Thymus (tissue), 11 donors: ENCODE results near the gene KLF2. TPM values are rescaled to one million over a fixed set of nuclear protein-coding genes. Genes with fewer than 3 reads are reported as not detected.

Source experiments
- DNase-seq, 9 donors: peaks; one replicate each; pipeline ENCODE4 v3.0.0-alpha.2; 2013; ENCODE audit warnings: low spot score in 9 of 9, low read depth in 6 of 9, missing footprints in 1 of 9
- H3K27ac ChIP-seq, 2 donors: one replicate each; pipeline ENCODE4 v1.5.1; 2013; ENCODE audit warnings: control low read depth in 1 of 2, low read depth in 1 of 2, low read length in 1 of 2, mild to moderate bottlenecking in 1 of 2, moderate library complexity in 1 of 2
- H3K27me3 ChIP-seq, 2 donors: one replicate each; pipeline ENCODE4 v1.5.1; 2013; ENCODE audit warnings: low read length in 1 of 2; ENCODE audit not compliant: control insufficient read depth in 2 of 2, insufficient read depth in 1 of 2
- H3K36me3 ChIP-seq, 2 donors: one replicate each; pipeline ENCODE4 v1.5.1; 2013; ENCODE audit warnings: low read length in 1 of 2, mild to moderate bottlenecking in 1 of 2, moderate library complexity in 1 of 2; ENCODE audit not compliant: control insufficient read depth in 2 of 2, insufficient read depth in 2 of 2
- H3K4me1 ChIP-seq, 2 donors: one replicate each; pipeline ENCODE4 v1.5.1; 2013; ENCODE audit warnings: low read length in 2 of 2; ENCODE audit not compliant: control insufficient read depth in 2 of 2, insufficient read depth in 2 of 2
- H3K4me3 ChIP-seq, 2 donors: one replicate each; pipeline ENCODE4 v1.5.1; 2013; ENCODE audit warnings: low read length in 2 of 2, control low read depth in 1 of 2, mild to moderate bottlenecking in 1 of 2
- H3K9me3 ChIP-seq, 2 donors: one replicate each; pipeline ENCODE4 v1.5.1; 2013; ENCODE audit warnings: low read length in 1 of 2, mild to moderate bottlenecking in 1 of 2; ENCODE audit not compliant: control insufficient read depth in 2 of 2, insufficient read depth in 1 of 2
- WGBS: extraction: QIAGEN DNeasy Blood & Tissue Kit; methylation state at CpG from one replicate; pipeline ENCODE4 v1.1.7; 2013; 5-methylcytosine and 5-hydroxymethylcytosine counted together
- polyA plus RNA-seq: library from polyadenylated mRNA; stranded (reverse); fragments of 200-250 nt; gene quantifications from one replicate; pipeline ENCODE4 v1.2.3, GENCODE V29; 2013
- total RNA-seq: library from RNA; stranded (reverse); fragments of 120-200 nt; gene quantifications from one replicate; pipeline ENCODE4 v1.2.4, GENCODE V29; 2013
- donor health status: healthy.

KLF2 gene
- total and polyA plus RNA-seq, 2 donors: 5.1 to 16.5 TPM

- H3K4me3 ChIP-seq: no peak overlapping the region
- H3K27me3 ChIP-seq: no peaks in the 10 kb centered on the region
- 92% methylated on average over 13 of the region's 13 CpGs for WGBS
- H3K36me3 ChIP-seq: peaks cover 0 to 2% of the 10 kb centered on the region in 2 donors
- H3K4me1 ChIP-seq: no peaks in the 10 kb centered on the region
- DNase-seq: no peak
- H3K9me3 ChIP-seq: no peaks in the 10 kb centered on the region
- no peak overlapping the region for H3K27ac ChIP-seq
Observed at GRCh38 chr19:16349551-16350152, 25.0 kb downstream of the KLF2 start.

DNA sequence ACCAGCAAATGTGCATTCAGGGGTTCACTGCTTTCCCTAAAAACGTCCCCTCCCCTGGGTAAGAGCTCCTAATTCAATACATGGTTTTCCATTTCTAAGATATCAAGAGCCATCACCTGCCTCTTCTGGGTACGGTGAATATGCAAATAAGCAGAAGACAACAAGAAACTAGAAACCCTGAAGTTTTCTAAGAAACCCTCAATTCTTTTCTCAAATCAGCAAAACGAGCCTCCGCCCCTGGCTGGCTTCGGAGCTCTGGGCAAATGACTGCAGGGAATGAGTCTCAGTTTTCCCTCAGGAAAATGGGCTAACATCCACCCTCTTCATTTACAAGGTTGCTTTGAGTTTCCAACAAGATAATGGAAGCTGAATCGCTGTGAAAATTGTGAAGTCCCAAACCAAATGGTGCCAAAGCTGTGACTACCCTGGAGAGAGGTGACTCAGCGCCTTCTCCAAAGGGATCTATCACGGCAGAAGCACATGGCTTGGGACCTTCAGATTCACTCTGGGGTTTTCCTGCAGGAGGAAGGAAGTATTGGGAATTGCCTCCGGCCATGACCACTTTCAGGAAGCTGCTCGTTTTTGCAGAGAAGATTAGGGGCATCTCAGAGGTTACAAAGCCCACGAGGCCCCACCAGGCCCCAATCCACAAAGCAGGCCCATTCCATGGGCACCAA lies 26.6 kb downstream of the KLF2 start:
- H3K9me3 ChIP-seq: no peaks in the 10 kb centered on the region
- peaks cover 3 to 9% of the 10 kb centered on the region in 2 donors for H3K4me1 ChIP-seq
- no peaks in the 10 kb centered on the region for H3K27me3 ChIP-seq
- H3K27ac ChIP-seq: no peak overlapping the region
- no peak for DNase-seq
- H3K36me3 ChIP-seq: peaks cover 5 to 9% of the 10 kb centered on the region in 2 donors
- no peak overlapping the region for H3K4me3 ChIP-seq
- WGBS: 73% methylated on average over 11 of the region's 11 CpGs

DNA sequence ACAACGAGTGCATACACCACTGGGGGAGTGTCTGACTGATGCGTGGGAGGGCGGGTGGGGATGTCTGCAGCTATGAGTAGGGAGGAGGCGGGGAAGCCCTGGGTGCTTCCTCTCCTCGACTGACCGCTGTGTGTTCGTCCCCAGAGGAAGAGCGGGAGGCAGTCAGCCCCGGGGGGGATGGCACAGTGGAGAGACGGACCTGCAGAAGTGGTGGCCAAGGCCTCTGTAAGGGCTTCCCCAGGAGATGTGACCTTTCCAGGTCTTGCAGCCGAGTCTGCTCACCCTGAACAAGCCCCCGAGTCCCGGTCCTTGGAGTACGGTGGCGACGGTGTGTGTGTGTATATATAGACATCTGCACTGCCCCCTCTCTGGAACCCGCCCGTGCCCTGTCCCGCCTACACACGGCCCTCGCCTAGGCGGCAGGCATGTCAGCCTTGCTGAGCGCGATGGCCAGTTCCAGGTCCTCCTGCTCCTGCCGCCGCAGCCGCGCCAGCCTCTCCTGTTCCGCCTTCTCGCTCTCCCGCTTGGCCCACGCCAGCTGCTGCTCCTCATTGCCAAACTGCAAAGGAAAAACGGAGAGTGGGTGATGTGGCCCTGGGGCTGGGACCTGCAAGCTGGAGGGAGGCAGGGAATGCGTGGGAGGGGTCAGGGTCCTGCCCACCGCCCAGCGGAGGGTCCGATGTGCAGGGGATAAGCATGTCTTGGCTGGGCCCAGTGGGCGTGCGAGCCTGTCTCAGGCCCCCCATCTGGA lies 30.8 kb downstream of the KLF2 start:
- DNase-seq: no peak
- Histone ChIP-seq H3K27me3 (no peaks in the 10 kb centered on the region), H3K4me3 (no peak overlapping the region), H3K27ac (no peak overlapping the region), H3K9me3 (peaks cover 0 to 2% of the 10 kb centered on the region in 2 donors), H3K4me1 (peaks cover 3 to 26% of the 10 kb centered on the region in 2 donors), H3K36me3 (peaks cover 5 to 17% of the 10 kb centered on the region in 2 donors)
- 95% methylated on average over 39 of the region's 39 CpGs for WGBS

GRCh38 chr19:16358456-16358855 lies 33.8 kb downstream of the KLF2 start:
- no peak overlapping the region for H3K4me3 ChIP-seq
- 98% methylated on average over 15 of the region's 15 CpGs for WGBS
- no peak overlapping the region for H3K27ac ChIP-seq

DNA sequence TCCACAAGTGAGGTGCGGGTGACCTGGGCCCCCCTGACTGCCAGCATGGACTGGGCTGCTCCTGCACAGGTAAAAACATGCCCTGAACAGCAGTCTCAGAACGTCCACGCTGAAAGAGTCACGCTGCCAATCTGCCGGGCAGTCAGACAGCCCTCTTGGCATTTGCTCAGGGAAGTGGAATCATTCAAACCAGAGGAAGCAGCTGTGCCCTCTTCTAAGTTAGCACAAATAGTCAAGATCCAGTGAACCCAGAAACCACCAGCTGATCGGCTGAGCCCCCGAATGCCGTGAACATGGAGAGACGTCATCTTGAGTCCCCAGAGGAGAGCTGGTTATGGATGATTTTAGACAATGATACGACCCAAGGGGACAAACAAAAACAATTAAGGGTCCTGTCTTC lies 34.4 kb downstream of the KLF2 start:
- H3K27me3 ChIP-seq: no peaks in the 10 kb centered on the region

More at GRCh38 chr19:16358456-16358855, 33.8 kb downstream of the KLF2 start:
- peaks cover 5 to 22% of the 10 kb centered on the region in 2 donors for H3K36me3 ChIP-seq
- DNase-seq: no peak
- H3K9me3 ChIP-seq: peaks cover 0 to 2% of the 10 kb centered on the region in 2 donors
- no peaks in the 10 kb centered on the region for H3K27me3 ChIP-seq
- H3K4me1 ChIP-seq: peaks cover 7 to 43% of the 10 kb centered on the region in 2 donors

GRCh38 chr19:16359964-16360363 lies 35.3 kb downstream of the KLF2 start:
- Histone ChIP-seq H3K27ac (no peak overlapping the region), H3K4me1 (peaks cover 9 to 58% of the 10 kb centered on the region in 2 donors), H3K36me3 (peaks cover 5 to 22% of the 10 kb centered on the region in 2 donors), H3K27me3 (no peaks in the 10 kb centered on the region), H3K9me3 (peaks cover 0 to 2% of the 10 kb centered on the region in 2 donors), H3K4me3 (no peak overlapping the region)
- WGBS: 97% methylated on average over 6 of the region's 6 CpGs
- DNase-seq: no peak

More for the DNA sequence above, 34.4 kb downstream of the KLF2 start:
- Histone ChIP-seq H3K9me3 (peaks cover 0 to 2% of the 10 kb centered on the region in 2 donors), H3K36me3 (peaks cover 5 to 22% of the 10 kb centered on the region in 2 donors), H3K4me1 (peaks cover 9 to 49% of the 10 kb centered on the region in 2 donors), H3K27ac (no peak overlapping the region), H3K4me3 (no peak overlapping the region)
- DNase-seq: no peak
- WGBS: 74% methylated on average over 10 of the region's 10 CpGs

DNA sequence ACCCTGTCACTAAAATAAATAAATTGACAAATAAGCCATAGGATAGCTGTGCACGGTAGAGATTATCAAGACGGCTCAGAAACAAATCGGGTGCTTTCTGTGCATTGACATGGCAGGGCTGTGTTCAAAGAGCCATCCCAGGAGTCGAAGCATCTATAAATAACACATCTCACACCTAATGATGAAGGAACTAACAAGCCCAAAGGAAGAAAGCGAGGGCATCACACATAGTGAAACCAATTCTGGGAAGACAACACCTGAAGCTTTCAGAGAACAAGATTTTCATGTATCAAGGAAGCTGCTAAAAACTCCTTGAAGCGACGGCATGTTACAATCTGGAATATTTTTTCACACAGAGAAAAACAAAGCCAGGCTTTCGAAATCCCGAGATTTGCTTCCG lies 36.1 kb downstream of the KLF2 start:
- H3K9me3 ChIP-seq: peaks cover 0 to 2% of the 10 kb centered on the region in 2 donors
- no peak overlapping the region for H3K4me3 ChIP-seq
- DNase-seq: no peak
- peaks cover 15 to 60% of the 10 kb centered on the region in 2 donors for H3K4me1 ChIP-seq
- H3K27me3 ChIP-seq: peaks cover 0 to 5% of the 10 kb centered on the region in 2 donors
- peaks cover 2 to 16% of the 10 kb centered on the region in 2 donors for H3K36me3 ChIP-seq
- 97% methylated on average over 10 of the region's 10 CpGs for WGBS
- H3K27ac ChIP-seq: no peak overlapping the region

DNA sequence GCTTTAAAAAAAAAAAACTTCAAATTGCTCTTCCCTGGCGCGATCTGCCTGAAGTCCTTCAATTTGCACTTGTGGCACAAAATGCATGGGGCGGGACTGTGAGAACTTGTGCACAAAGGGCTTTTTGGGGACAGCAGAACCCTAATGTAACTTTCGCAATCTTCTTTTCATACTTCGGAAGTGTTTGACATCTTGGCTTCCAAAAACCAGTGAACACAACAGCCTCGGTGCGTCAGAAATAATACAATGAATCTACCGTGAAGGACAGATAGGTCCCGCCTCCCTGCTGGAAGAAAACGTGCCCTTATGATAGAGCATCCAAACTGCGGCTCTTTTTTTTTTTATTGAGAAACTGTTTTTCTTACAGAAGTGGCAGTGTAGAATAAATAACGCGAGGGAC lies 36.6 kb downstream of the KLF2 start:
- Histone ChIP-seq H3K27ac (no peak overlapping the region), H3K27me3 (peaks cover 0 to 9% of the 10 kb centered on the region in 2 donors), H3K9me3 (peaks cover 0 to 2% of the 10 kb centered on the region in 2 donors), H3K4me3 (no peak overlapping the region), H3K36me3 (peaks cover 0 to 15% of the 10 kb centered on the region in 2 donors), H3K4me1 (peaks cover 17 to 62% of the 10 kb centered on the region in 2 donors)
- WGBS: 95% methylated on average over 13 of the region's 13 CpGs
- DNase-seq: no peak

- H3K36me3 ChIP-seq: peaks cover 0 to 15% of the 10 kb centered on the region in 2 donors
- peaks cover 0 to 2% of the 10 kb centered on the region in 2 donors for H3K9me3 ChIP-seq
- no peak overlapping the region for H3K4me3 ChIP-seq
- peaks cover 23 to 62% of the 10 kb centered on the region in 2 donors for H3K4me1 ChIP-seq
- WGBS: 97% methylated on average over 10 of the region's 10 CpGs
- H3K27me3 ChIP-seq: peaks cover 0 to 15% of the 10 kb centered on the region in 2 donors
- no peak for DNase-seq
- H3K27ac ChIP-seq: no peak overlapping the region
Observed at GRCh38 chr19:16361926-16362325, 37.3 kb downstream of the KLF2 start.
